Left hindlimb (tissue), 1 donor: ENCODE measurements around the gene NAV2.

ENCODE experiments used
- DNase-seq: peaks from one replicate; pipeline ENCODE4 v3.0.0-alpha.2; 2018

NAV2 gene

DNA sequence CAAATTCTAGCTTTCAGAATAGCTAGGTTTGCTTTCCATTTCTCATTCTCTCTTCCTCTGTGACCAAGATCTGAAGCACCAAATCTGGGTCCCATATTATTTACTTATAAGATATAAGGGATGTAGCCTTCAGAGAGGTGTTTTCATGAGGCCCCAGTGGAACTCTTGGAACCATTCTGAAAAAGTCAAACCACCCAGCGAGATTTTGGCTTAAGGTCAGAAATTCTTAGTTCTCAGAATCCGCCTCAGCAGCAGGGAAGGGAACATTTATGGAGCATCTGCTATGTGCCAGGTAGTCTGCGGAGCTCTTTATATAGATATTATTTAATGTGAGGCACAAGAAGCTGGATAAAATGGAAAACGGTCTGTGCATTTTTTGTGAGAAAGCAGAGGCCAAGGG lies 6.3 kb downstream of the NAV2 start:
- no peak for DNase-seq

DNA sequence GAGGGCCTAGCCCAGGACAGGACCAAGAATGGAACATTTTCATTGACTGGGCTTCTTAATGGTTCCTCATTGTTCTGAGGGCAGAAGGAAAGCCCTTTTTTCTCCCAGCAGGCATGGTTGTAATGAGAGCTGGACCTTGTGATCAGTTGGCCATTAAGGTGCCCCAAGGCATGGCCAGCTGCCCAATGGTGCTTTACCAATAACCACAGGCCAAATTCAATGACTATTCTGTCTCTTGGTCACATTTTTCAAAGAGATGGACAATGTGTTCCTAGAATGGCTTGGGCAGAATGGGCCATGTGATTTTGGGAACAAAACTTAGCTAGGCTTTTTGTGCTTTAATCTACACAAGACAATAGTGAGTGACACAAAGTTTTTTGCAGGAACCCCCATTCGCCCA lies 7.3 kb downstream of the NAV2 start:
- no peak for DNase-seq

DNA sequence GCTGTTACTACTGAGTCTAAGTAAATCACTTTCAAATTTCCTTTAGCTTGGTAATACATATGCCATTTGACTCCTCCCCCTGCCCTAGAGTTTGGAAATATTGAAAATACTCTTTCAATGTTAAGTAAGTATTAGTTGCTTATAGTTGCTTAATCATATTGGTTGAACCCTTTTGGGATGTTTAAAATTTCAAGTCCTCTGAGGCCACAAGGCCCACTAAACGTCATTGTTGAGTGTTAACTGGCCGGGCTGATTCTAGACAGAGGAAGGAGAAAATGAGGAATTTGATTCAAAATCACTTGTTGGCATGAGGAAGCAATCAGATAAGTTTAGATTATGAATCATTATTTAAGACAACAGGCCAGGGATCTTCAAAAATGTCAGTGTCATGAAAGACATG lies 8.5 kb downstream of the NAV2 start:
- no peak for DNase-seq

DNA sequence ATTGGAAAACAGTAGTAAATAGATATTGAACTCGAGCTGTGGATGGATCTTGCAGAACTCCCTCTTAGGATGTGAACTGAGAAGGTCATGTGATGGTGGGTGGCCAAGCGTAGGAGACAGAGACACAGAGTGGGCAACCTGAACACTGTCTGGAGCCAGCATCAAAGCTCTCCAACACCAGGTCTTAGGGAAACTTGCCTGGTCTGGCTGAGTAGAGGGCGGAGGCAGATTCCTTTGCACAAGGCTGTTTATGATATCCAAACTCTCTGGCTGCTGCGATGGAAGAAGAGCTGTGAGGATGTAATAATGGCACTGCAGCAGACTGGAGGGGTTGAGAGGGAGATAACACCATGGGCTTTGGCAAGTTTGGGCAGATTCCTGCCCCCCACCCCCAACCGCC lies 10.1 kb downstream of the NAV2 start:
- DNase-seq: no peak

DNA sequence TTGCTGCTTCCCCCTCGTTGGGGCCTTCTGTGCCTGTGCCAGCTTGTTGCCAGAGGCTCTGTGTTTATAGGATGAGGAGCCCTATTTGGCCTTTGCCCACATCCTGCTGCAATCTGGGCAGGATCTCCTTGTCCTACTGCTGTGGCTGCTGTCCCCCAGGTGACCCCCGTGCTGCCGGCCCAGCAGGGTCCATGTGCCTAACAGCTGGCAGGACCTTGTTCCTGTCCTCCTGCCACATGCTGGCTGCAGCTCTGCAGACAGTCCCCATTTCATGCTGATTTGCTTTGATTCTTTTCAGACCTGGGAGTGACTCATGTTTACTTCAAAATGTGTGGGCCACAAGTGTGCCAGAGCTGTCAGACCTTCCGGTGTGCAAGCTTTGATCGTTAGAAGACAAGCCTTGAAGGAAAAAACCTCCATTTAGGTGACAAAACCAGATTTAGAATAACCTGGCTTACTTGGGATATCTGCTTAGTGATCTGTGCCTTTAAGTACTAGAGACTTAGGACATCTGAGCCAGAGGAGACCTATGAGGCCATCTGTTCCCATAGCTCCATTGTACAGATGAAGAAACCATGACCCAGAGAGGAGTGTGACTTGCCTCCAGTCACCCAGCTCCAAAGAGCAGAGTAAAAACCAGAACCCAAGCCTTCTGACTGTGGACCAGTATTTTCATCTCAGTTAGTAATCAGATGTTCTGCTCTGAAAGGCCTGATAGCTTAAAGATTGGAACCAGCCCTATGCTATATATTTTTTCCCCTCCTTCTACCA lies 11.1 kb downstream of the NAV2 start:
- peak; percentile 56 for DNase-seq

DNA sequence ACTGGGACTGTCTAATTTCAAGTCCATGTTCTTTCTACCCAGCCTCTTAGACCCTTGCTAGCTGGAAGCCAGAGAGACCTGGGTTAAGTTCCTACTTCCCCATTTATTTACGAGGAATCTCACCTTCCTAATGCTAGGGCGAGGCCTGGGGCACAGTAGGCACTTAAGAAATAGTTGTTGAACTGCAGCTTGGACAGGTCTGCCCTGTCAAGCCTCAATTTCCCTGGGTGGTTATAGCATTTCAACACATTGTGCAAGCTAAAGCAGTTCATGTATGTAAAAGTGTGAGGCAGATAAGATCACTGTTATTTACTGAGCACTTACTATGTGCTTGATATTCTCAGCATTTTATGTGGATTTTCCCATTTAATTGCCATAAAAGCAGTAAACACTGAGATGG lies 12.1 kb downstream of the NAV2 start:
- DNase-seq: no peak

DNA sequence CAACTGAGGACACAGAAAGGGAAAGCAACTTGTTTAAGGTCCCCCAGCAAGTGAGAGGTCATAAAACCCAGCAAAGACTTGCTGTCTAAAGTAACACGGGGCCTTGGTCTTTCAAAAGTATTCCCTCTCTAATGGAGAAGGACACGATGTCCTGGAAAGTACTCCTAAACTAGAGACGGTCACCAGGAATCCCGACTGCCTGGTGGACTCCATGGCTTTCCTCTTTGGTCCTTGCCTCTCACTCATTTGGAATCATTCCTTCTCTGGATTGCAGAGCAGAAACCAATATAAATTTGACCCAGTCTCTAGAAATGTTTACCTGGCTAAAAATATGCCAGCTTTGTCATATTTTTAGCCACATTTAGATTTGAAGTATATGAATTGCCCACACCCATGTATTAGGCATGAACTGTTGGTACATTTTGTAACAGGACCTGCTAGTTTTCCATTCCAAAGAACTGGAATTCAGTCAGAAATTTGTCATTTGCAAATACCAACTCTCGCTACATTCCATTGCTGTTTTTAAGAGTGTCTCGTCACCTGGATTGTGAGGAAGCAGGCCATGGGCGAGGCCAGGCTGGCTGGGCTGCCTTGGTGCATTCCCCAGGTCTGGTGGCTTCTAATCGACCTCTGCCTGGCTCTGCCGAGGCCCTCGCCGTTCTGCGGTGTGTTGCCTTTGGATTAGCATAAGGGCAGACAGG lies 12.9 kb downstream of the NAV2 start:
- peak; percentile 64 for DNase-seq

DNA sequence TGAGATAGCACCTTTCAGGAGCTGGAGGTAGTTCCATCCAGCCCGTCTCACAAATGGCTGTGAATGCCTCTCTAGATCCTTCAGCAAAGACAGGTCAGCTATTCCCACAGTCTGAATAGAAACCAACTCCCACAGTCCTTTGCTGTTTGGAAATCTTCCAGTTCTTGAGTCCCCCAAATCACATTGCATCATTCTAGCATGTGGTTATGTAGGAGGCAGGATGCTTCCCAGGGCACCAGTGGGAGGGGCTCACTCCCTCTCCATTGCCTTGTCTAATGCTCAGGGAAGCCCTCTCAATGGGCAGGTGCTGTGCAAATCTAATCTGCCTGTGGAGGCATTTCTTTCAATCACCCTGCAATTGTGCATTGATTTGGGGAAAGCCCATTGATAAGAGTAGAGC lies 14.6 kb downstream of the NAV2 start:
- no peak for DNase-seq

DNA sequence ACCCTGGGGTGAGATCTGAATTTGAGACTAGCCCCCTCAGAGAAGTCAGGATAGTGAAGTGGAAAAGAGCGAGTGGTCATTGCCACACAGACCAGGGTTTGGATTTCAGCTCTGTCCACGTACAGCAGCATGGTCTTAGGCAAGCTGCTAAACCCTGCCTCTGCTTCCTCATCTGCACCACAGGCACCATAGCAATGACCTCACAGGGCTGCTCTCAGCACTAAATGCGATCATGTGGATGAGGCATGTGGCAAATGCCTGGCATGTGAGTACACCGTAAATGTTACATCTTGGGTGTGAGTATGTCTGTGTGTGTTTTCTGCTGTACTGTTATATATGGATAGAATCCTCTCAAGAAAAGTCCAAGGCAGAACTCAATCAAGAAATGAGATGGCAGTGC lies 15.8 kb downstream of the NAV2 start:
- DNase-seq: no peak

DNA sequence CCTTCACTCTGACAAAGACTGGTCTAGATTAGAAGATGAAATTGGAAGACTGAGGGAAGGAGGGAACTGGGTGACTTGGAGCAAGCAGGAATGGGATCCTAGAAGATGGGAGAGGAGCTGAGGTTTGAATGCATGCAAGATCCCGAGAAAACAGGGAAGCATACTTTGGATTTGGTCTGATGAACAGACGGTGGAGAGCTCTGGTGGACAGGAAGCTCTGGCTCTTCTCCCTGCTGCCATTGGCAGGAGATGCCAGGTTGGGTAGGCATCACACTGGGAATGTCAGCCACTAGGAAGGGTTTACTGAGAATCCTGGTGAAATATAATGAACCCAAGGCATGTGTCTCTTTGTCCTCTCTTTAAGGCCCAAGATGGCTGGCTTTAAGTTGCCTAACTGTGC lies 16.5 kb downstream of the NAV2 start:
- no peak for DNase-seq

DNA sequence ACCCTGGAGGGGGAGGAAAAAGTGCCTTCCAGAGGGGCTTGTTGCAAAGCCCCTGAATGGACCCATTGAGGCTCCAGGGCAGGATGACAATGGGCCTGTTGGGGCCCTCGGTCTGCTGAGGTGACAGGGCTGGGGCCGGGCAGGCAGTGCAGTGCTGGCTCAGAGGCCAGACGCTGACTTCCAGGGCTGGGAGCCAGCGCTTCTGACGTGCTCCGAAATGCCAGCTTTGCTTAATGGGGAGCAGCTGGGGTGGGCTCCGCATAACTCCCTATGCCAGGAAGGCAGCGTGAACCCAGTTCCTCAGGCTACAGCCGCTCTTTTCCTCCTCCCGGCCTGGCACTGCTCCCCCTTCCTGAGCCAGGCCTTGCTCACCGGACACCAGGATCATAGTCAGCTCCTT lies 17.7 kb downstream of the NAV2 start:
- DNase-seq: peak; percentile 58

DNA sequence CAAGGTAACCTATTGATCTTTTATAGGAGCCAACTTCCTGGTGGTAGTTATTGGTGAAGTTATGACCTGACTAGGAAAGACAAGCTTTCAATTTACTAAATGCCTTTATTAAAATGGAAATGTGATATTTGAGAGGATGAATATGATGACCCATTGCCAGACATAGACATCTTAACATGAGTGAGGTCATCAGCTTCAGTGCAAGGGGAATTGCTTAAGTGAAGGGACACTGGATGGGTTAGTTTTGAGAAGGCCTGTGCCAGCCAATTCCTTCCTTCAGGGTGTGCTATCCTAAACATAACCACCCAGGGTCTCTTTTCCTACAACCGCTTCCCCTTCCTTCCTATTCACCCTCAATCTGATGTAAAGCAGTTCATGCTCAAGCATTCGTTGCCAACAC lies 21.5 kb downstream of the NAV2 start:
- DNase-seq: no peak

DNA sequence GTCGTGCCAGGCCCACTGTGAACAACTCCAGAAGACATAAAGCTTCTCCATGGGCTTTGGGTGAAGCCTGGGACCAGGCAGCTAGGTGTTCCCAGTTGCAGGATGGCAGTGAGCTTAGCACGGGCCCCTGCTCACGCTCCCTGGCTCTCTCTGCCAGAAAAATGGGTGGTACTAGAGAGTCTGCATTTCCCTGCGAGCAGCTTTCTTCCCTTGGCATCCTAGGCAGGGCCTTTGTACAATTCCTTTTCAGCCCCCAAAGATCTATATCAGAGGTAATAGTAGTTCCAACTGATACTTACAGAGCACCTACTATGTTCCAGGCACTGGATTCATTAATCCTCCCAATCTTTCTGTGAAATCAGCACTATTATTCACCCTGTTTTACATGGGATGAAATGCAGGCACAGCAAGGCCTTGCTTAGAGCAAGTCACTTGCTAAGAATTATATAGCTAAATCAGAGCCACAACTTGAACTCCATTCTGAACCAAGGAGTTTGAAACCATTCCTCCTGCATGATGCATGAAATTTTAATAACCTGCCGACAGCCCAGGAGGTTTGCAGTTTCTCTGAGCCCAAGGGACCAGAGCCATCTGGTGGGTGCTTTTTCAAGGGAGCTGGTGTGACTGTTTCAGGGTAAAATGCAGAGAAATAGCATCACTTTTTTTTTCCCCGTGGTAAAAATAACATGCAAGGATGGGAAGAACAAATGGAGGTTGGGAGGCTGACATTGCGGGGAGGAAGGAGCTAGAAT lies 22.7 kb downstream of the NAV2 start:
- DNase-seq: no peak

DNA sequence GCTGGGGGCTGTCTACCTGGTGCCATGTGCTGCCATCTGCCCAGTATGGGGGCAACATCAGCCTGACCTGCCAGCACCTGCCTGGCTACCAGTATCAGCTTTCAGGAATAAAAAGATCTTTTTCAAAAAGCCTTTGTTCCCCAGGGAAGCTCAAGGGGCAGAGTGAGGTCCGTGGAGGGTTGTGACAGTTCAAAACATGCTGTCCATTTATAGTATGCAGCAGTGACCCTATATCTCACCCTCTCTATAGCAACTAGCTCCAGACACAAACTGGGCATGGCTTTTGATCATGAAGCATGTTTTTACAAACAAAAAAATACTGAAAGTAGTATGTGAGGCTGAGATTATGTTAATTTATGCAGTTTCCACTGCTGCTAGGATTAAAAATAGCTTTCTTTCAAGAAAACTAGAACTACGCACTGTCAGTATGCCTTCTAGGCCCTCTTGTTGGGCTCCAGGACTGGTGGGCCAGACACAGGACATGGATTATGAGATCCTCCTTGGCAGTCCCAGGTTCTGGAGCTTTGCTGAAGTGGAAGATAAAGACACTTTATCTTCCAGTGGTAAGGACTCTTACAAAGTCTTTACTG lies 23.4 kb downstream of the NAV2 start:
- DNase-seq: no peak

DNA sequence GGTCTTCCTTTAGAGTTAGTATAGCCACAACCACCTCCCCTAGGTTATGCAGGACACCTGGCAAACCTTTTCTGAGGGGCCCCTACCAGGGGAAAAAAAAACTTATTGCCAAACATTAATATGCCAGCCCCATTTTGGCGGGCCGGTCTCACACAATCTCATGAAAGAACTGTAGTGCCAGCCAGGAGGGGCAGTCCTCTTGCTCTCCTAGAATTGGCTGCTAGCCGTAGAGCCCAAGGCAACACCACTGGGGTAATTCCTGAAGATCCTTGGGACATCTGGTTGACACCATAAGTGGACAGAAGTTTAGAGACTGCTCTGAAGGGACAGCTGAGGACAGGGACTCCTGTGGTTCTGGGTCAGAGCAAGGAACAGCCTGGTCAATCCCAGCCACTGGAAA lies 24.2 kb downstream of the NAV2 start:
- DNase-seq: no peak

DNA sequence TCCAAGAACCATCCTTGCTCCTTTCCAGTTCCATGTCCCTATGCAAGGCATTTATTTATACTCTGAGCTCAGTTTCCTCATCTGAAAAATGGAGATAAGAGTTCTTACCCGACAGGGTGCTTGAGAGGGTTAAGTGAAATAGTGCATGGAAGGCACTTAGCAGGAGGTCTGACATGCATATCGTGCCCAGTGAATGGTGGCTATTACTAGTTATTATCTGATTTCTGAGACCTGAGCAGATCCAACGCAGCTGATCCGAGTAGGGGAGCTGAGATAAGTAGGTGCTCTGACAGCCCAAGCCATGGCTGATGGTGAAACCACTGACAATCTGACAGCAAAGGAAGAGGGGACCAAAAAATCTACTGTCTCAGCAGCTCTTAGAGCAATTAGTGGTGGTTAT lies 24.9 kb downstream of the NAV2 start:
- no peak for DNase-seq

DNA sequence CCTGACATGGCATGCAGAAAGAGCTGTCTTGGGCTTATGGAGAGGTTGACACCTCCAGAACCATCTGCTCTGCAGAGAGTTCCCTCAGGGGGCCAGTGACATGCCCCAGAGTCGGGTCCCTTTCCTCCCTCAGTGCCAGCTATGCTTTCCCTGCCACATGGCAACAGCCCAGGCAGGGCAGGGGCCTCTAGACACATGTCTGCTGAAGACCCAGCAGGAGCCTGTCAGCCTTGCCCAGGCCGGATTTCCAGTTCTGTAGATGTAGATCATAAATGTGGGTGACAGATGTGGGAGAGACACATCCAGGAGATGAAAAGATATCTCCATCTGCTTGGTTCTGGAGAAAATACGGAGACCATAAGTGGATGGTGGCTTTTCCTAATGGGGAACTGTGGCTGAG lies 25.5 kb downstream of the NAV2 start:
- DNase-seq: no peak

DNA sequence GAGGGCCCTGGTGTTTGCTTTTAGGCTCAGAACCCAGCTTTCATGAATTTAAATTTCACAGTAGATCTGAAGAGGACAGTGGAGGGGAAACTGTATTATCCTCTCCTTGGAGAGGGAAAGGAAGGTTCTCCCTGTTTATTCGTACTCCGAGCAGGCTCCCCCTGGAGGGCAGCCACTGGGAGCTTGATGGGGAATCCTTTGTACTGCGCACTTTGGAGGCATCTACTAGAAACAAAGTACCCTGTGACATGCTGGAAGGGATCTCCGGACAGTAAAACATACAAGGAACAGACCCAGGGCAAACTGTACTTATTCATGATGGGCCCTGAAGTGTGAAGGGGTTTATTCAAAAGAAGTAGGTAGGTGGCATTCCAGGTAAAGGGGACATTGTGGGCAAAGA lies 27.2 kb downstream of the NAV2 start:
- DNase-seq: no peak

DNA sequence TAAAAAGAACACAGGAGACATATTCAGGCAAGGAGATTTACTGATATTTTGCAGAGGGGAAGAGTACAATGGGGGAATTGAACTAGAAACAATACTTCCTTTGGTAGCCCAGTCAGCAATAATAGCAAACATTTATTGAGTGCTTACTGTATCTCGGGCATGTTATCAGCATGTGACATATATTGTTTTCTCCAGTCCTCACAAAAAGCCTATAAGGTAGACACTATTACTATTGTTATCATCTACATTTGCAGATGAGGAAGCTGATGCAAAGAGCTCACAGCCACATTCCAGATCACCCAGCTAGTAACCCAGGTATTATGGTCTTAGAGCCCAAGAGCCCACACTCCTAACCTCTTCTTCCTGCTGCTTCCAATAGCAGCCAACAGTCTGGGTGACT lies 27.9 kb downstream of the NAV2 start:
- no peak for DNase-seq

DNA sequence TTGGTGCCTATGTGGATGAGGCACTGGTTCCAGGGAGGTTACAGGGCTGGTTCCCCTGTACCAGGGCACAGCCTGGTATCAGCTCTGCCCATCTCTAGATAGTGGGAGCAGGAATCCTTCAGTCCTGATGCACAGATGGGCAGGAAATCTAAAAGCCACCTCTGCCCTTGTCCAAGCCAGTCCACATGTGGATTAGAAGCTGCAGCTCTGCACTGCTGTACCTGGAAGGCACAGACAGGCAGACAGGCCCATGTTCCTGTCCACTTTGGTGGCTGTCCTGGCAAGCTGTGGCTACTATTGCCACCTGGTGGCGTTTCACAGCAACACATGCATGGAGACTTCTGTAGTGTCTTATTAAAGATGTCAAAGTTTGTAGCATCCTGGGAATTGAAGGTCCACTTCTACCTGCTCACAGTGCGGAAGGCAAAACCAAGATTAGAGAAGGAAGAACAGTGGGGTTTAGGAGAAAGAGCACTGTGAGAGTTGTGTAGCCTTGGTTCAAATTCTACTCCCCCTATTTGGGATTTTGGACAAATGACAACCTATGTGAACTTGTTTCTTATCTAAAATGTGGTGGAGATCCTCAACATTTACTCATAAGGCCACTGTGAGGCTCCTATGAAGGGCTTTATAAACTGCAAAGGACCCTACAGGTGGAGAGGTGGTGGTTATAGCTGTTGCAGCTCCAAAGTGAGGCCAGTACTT lies 30.1 kb downstream of the NAV2 start:
- DNase-seq: peak; percentile 76

DNA sequence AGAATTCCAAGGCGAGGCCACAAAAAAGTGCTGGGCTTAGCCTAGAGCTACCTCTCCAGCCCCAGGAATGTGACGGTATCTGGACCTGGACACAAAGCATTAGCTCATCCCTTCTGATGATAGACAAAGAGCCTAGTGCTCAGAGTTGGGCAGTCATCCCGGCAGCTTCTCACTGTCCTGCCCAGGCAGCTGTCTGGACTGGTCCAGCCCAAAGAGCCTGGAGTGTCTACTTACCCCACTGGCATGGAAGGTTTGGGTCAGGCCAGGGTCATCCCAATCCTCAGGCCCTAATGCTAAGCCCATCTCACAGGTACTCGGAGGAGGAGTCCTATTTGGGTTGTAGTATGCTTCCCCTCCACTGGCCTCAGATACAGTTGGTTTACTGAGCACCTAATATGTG lies 31.0 kb downstream of the NAV2 start:
- no peak for DNase-seq

DNA sequence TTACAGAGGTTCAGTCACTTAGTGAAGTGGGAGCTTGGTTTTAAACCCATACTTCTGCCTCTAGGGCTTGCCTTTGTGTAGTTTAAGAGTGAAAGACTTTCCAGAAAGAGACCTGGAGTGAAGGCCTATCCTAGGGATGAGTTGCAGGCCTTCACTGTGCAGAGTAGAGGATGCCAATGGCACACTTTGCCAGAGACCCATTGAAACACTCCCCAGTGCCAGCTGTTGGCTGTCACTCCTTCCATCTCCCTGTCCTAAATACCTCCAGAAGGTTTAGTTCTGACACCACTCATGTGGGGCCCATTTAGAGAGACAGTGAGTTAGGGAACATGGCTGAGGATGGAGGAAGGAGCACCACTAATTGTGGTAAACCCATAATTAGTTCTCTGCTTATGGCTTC lies 31.5 kb downstream of the NAV2 start:
- DNase-seq: no peak

DNA sequence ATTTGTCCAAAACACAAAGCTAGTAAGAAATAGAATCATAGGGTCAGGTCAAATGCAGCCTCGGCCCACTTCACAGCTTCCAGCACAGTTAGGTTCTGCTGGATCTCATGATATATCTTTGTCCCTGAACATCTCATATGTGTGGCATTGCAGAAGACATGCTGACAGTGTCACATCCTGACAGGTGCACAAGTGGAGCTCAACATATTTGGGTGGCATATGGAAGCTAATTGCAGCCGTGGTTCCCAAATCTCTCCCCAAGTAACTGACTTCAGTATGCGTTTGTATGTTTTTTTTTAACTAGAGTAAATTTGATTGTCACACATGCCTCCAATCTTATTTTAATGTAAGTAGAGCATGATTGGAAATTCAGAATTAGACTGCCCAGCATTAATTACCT lies 33.4 kb downstream of the NAV2 start:
- no peak for DNase-seq
